Measurements from ENCODE around the gene SPATA17. TPM values are rescaled to one million over a fixed set of nuclear protein-coding genes. Genes with fewer than 3 reads are reported as not detected.

The SPATA17 gene
- polyA plus RNA-seq, 1 donor (not counting 4 experiments of a cell fraction or from before 2014, with no cell fraction given) = 1.8 TPM

DNA sequence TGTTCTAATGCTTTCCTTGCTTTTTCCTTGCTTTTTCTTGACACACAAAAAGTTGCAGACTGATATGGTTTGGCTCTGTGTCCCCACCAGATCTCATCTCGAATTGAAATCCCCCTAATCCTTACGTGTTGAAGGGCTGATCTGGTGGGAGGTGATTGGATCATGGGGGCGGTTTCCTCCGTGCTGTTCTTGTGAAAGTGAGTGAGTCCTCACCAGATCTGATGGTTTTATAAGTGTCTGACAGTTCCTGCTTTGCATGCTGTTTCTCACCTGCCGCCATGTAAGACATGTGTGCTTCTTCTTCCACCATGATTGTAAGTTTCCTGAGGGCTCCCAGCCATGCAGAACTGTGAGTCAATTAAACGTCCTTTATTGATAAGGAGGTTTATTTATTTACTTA is 11.3 kb downstream of the SPATA17 start:
- H3K4me2 ChIP-seq (ENCODE audit: control insufficient read depth, extremely low read depth, insufficient read depth, low read depth, low read length) = no peak overlapping the region
- no peaks in the 10 kb centered on the region for H3K79me2 ChIP-seq (ENCODE audit: control insufficient read depth, insufficient read depth, low read length)
- DNase-seq (ENCODE audit: low read depth, low spot score) (no peak), FAIRE-seq (no peak)
- dilution Hi-C loops (cut with MboI; ENCODE audit: extremely low pct_ligation_motif_present, low sequenced_read_pairs) = no loop called here
- no peak overlapping the region for H3K9ac ChIP-seq (ENCODE audit: control insufficient read depth, extremely low read depth, insufficient read depth, low read length)
- H3K27me3 ChIP-seq (ENCODE audit: control insufficient read depth, extremely low read depth, insufficient read depth, low read length) = no peaks in the 10 kb centered on the region
- no peak for TF ChIP-seq EZH2 (IDR thresholded peaks at IDR 0.05; ENCODE audit: low read length)
- TF ChIP-seq, protein P1, sequence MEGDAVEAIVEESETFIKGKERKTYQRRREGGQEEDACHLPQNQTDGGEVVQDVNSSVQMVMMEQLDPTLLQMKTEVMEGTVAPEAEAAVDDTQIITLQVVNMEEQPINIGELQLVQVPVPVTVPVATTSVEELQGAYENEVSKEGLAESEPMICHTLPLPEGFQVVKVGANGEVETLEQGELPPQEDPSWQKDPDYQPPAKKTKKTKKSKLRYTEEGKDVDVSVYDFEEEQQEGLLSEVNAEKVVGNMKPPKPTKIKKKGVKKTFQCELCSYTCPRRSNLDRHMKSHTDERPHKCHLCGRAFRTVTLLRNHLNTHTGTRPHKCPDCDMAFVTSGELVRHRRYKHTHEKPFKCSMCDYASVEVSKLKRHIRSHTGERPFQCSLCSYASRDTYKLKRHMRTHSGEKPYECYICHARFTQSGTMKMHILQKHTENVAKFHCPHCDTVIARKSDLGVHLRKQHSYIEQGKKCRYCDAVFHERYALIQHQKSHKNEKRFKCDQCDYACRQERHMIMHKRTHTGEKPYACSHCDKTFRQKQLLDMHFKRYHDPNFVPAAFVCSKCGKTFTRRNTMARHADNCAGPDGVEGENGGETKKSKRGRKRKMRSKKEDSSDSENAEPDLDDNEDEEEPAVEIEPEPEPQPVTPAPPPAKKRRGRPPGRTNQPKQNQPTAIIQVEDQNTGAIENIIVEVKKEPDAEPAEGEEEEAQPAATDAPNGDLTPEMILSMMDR (optimal IDR thresholded peaks at IDR 0.05 in 1 of 3, IDR thresholded peaks at IDR 0.05 in 1 of 3, conservative IDR thresholded peaks at IDR 0.05 in 1 of 3; ENCODE audit: extremely low read depth in 1 of 3, insufficient read depth in 2 of 3, low read length in 3 of 3) = no peak
- H3K9me3 ChIP-seq (ENCODE audit: control insufficient read depth, low read depth, low read length) = no peaks in the 10 kb centered on the region
- H3K36me3 ChIP-seq (ENCODE audit: control insufficient read depth in 2 of 2, extremely low read depth in 1 of 2, insufficient read depth in 2 of 2, low read length in 2 of 2) = no peaks in the 10 kb centered on the region
- H2AFZ ChIP-seq (ENCODE audit: control insufficient read depth, low read length) = no peak overlapping the region
- no peaks in the 10 kb centered on the region for H3K4me1 ChIP-seq (ENCODE audit: control insufficient read depth, extremely low read depth, insufficient read depth, low read length)
- H3K4me3 ChIP-seq (ENCODE audit: control insufficient read depth in 2 of 3, extremely low read depth in 1 of 3, insufficient read depth in 2 of 3, low read depth in 1 of 3, low read length in 3 of 3) = no peak overlapping the region
- no peaks in the 10 kb centered on the region for H3K9me1 ChIP-seq (ENCODE audit: control insufficient read depth, extremely low read depth, insufficient read depth, low read length)
- no peak overlapping the region for H3K27ac ChIP-seq (ENCODE audit: control insufficient read depth, insufficient read depth, low read length)
- H4K20me1 ChIP-seq (ENCODE audit: control insufficient read depth, extremely low read depth, insufficient read depth, low read length) = no peaks in the 10 kb centered on the region

DNA sequence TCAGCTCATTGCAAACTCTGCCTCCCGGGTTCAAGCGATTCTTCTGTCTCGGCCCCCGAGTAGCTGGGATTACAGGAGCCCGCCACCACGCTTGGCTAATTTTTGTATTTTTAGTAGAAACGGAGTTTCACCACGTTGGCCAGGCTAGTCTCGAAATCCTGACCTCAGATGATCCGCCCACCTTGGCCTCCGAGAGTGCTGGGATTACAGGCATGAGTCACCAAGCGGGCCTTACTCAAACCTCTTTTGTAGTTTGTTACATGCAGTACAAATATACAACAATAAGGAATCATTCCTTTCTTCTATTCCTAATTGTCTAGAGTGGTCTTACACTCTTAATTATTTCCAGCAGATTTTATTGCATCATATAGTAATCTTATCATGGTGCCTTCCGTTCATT is 16.6 kb downstream of the SPATA17 start:
- DNase-seq (ENCODE audit: low read depth, low spot score) (no peak), FAIRE-seq (no peak)
- dilution Hi-C loops (cut with MboI; ENCODE audit: extremely low pct_ligation_motif_present, low sequenced_read_pairs) = no loop called here
- H3K27me3 ChIP-seq (ENCODE audit: control insufficient read depth, extremely low read depth, insufficient read depth, low read length) = no peaks in the 10 kb centered on the region
- H3K79me2 ChIP-seq (ENCODE audit: control insufficient read depth, insufficient read depth, low read length) = no peaks in the 10 kb centered on the region
- no peak overlapping the region for H2AFZ ChIP-seq (ENCODE audit: control insufficient read depth, low read length)
- no peaks in the 10 kb centered on the region for H3K36me3 ChIP-seq (ENCODE audit: control insufficient read depth in 2 of 2, extremely low read depth in 1 of 2, insufficient read depth in 2 of 2, low read length in 2 of 2)
- H3K27ac ChIP-seq (ENCODE audit: control insufficient read depth, insufficient read depth, low read length) = no peak overlapping the region
- TF ChIP-seq, protein P1 (optimal IDR thresholded peaks at IDR 0.05 in 1 of 3, IDR thresholded peaks at IDR 0.05 in 1 of 3, conservative IDR thresholded peaks at IDR 0.05 in 1 of 3; ENCODE audit: extremely low read depth in 1 of 3, insufficient read depth in 2 of 3, low read length in 3 of 3) = no peak
- TF ChIP-seq EZH2 (IDR thresholded peaks at IDR 0.05; ENCODE audit: low read length) = no peak
- H3K9ac ChIP-seq (ENCODE audit: control insufficient read depth, extremely low read depth, insufficient read depth, low read length) = no peak overlapping the region
- H3K4me2 ChIP-seq (ENCODE audit: control insufficient read depth, extremely low read depth, insufficient read depth, low read depth, low read length) = no peak overlapping the region
- H3K9me3 ChIP-seq (ENCODE audit: control insufficient read depth, low read depth, low read length) = no peaks in the 10 kb centered on the region
- no peak overlapping the region for H3K4me3 ChIP-seq (ENCODE audit: control insufficient read depth in 2 of 3, extremely low read depth in 1 of 3, insufficient read depth in 2 of 3, low read depth in 1 of 3, low read length in 3 of 3)
- H3K9me1 ChIP-seq (ENCODE audit: control insufficient read depth, extremely low read depth, insufficient read depth, low read length) = no peaks in the 10 kb centered on the region
- H4K20me1 ChIP-seq (ENCODE audit: control insufficient read depth, extremely low read depth, insufficient read depth, low read length) = no peaks in the 10 kb centered on the region
- no peaks in the 10 kb centered on the region for H3K4me1 ChIP-seq (ENCODE audit: control insufficient read depth, extremely low read depth, insufficient read depth, low read length)
